Measurements from ENCODE around the gene SLMAP.
A peak's percentile ranks its signal among the peaks of the same experiment; 100 is the strongest.

Gene SLMAP

DNA sequence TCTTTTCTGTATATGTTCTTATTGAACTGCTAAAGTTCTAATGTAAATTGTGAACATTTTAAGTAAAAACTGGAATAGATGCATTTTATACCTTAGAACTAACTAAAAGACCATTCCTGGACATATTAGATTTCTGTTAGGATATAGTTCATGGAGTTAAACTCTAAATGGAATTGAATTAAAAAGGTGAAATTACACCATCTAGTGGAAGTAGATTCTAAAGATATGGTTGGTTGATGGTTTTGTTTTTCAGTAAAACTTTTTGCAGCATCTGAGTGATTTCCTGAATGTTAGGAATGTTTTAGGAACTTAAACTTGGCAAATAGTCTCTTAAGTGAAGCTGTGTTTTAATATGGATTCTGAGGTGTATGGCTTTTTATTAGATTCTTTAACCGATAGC lies 96.8 kb downstream of the SLMAP start:
- TF ChIP-seq, protein P1, sequence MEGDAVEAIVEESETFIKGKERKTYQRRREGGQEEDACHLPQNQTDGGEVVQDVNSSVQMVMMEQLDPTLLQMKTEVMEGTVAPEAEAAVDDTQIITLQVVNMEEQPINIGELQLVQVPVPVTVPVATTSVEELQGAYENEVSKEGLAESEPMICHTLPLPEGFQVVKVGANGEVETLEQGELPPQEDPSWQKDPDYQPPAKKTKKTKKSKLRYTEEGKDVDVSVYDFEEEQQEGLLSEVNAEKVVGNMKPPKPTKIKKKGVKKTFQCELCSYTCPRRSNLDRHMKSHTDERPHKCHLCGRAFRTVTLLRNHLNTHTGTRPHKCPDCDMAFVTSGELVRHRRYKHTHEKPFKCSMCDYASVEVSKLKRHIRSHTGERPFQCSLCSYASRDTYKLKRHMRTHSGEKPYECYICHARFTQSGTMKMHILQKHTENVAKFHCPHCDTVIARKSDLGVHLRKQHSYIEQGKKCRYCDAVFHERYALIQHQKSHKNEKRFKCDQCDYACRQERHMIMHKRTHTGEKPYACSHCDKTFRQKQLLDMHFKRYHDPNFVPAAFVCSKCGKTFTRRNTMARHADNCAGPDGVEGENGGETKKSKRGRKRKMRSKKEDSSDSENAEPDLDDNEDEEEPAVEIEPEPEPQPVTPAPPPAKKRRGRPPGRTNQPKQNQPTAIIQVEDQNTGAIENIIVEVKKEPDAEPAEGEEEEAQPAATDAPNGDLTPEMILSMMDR (IDR thresholded peaks at IDR 0.05; ENCODE audit: insufficient read depth, low read length, poor library complexity, severe bottlenecking): peak; percentile 12
- TF ChIP-seq EZH2phosphoT487 (conservative IDR thresholded peaks at IDR 0.05; ENCODE audit: low read length): no peak

DNA sequence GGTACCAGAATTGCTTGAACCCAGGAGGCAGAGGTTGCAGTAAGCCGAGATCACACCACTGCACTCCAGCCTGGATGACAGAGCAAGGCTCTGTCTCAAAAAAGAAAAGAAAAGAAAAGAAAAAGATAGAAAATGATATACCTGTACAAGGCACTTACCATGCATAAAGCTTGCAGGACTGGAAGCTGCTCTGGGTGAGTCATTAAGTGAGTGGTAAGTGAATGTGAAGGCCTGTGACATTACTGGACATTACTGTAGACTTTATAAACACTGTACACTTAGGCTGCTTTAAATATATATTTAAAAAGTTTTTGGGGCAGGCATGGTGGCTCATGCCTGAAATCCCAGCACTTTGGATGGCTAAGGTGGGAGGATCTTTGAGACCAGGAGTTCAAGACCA lies 99.2 kb downstream of the SLMAP start:
- no peaks in the 10 kb centered on the region for H3K27me3 ChIP-seq (ENCODE audit: low read length)
- no peak overlapping the region for H3K4me3 ChIP-seq (ENCODE audit: insufficient read depth, low read length, poor library complexity, severe bottlenecking)
- no peaks in the 10 kb centered on the region for H3K9me2 ChIP-seq (replicated peaks; ENCODE audit: insufficient read depth, low read length)
- no peak overlapping the region for H3K9ac ChIP-seq (ENCODE audit: low read length)
- H3K27ac ChIP-seq (ENCODE audit: low read depth, low read length): no peak overlapping the region
- peaks cover 5% of the 10 kb centered on the region; the same call in 1 of the 2 replicates for H3F3A ChIP-seq (ENCODE audit: insufficient read depth)
- TF ChIP-seq EZH2phosphoT487 (conservative IDR thresholded peaks at IDR 0.05; ENCODE audit: low read length): no peak
- H3K9me3 ChIP-seq (ENCODE audit: insufficient read depth, low read length): no peaks in the 10 kb centered on the region
- H4K20me1 ChIP-seq (ENCODE audit: low read depth, low read length): no peaks in the 10 kb centered on the region
- H3K4me2 ChIP-seq (ENCODE audit: low read depth, low read length, poor library complexity, severe bottlenecking): no peak overlapping the region
- H3K36me3 ChIP-seq (ENCODE audit: low read length): peaks cover 11% of the 10 kb centered on the region; the same call in 1 of the 2 replicates
- no peak overlapping the region for H2AFZ ChIP-seq (ENCODE audit: low read depth, low read length, severe bottlenecking)
- no peaks in the 10 kb centered on the region for H3K79me2 ChIP-seq (ENCODE audit: insufficient read depth, low read length)

More for the DNA sequence above, 96.8 kb downstream of the SLMAP start:
- H3K9me3 ChIP-seq (ENCODE audit: insufficient read depth, low read length): no peaks in the 10 kb centered on the region
- H3F3A ChIP-seq (ENCODE audit: insufficient read depth): peaks cover 5% of the 10 kb centered on the region; the same call in 1 of the 2 replicates
- no peaks in the 10 kb centered on the region for H3K9me2 ChIP-seq (replicated peaks; ENCODE audit: insufficient read depth, low read length)
- H3K27ac ChIP-seq (ENCODE audit: low read depth, low read length): no peak overlapping the region
- no peaks in the 10 kb centered on the region for H3K27me3 ChIP-seq (ENCODE audit: low read length)
- H3K4me3 ChIP-seq (ENCODE audit: insufficient read depth, low read length, poor library complexity, severe bottlenecking): no peak overlapping the region
- H3K79me2 ChIP-seq (ENCODE audit: insufficient read depth, low read length): no peaks in the 10 kb centered on the region
- H3K9ac ChIP-seq (ENCODE audit: low read length): no peak overlapping the region
- H3K4me2 ChIP-seq (ENCODE audit: low read depth, low read length, poor library complexity, severe bottlenecking): no peak overlapping the region
- peaks cover 4% of the 10 kb centered on the region; the same call in 1 of the 2 replicates for H3K36me3 ChIP-seq (ENCODE audit: low read length)
- H4K20me1 ChIP-seq (ENCODE audit: low read depth, low read length): no peaks in the 10 kb centered on the region
- no peak overlapping the region for H2AFZ ChIP-seq (ENCODE audit: low read depth, low read length, severe bottlenecking)

DNA sequence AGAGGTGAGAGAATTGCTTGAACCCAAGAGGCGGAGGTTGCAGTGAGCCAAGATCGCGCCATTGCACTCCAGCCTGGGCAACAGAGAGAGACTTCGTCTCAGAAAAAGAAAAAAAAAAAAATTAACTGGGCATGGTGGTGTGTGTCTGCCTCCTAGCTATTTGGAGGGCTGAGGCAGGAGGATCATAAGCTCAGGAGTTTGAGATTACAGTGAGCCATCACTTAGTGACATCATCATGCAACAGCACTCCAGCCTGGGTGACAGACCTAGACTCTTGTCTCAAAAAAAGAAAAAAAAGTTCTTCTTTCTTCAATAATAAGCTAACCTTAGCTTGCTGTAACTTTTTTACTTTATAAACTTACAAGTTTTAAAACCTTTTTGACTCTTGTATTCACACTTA lies 99.8 kb downstream of the SLMAP start:
- no peaks in the 10 kb centered on the region for H4K20me1 ChIP-seq (ENCODE audit: low read depth, low read length)
- H3K4me2 ChIP-seq (ENCODE audit: low read depth, low read length, poor library complexity, severe bottlenecking): no peak overlapping the region
- H3K79me2 ChIP-seq (ENCODE audit: insufficient read depth, low read length): no peaks in the 10 kb centered on the region
- H3K27ac ChIP-seq (ENCODE audit: low read depth, low read length): no peak overlapping the region
- H3K36me3 ChIP-seq (ENCODE audit: low read length): peaks cover 11% of the 10 kb centered on the region; the same call in 1 of the 2 replicates
- no peaks in the 10 kb centered on the region for H3K9me3 ChIP-seq (ENCODE audit: insufficient read depth, low read length)
- no peak overlapping the region for H3K4me3 ChIP-seq (ENCODE audit: insufficient read depth, low read length, poor library complexity, severe bottlenecking)
- peaks cover 2% of the 10 kb centered on the region; the same call in 1 of the 2 replicates for H3F3A ChIP-seq (ENCODE audit: insufficient read depth)
- no peaks in the 10 kb centered on the region for H3K9me2 ChIP-seq (replicated peaks; ENCODE audit: insufficient read depth, low read length)
- no peak overlapping the region for H3K9ac ChIP-seq (ENCODE audit: low read length)
- TF ChIP-seq, protein P1 (IDR thresholded peaks at IDR 0.05; ENCODE audit: insufficient read depth, low read length, poor library complexity, severe bottlenecking): no peak
- TF ChIP-seq EZH2phosphoT487 (conservative IDR thresholded peaks at IDR 0.05; ENCODE audit: low read length): no peak
- no peaks in the 10 kb centered on the region for H3K27me3 ChIP-seq (ENCODE audit: low read length)
- no peak overlapping the region for H2AFZ ChIP-seq (ENCODE audit: low read depth, low read length, severe bottlenecking)

DNA sequence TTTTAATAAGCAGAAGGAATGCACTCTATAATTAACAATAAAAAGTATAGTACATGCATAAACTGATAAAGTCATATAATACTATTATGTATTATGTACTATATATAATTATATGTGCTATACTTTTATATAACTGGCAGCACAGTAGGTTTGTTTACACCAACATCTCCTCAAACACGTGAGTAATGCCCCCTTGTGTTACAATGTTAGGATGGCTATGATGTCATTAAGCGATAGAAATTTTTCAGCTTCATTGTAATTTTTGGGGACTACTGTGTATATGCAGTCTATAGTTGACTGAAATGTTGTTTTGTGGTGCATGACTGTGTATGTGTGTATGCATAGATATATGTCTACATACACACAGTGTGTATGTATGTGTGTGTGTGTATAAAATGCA lies 100.6 kb downstream of the SLMAP start:
- H3K4me3 ChIP-seq (ENCODE audit: insufficient read depth, low read length, poor library complexity, severe bottlenecking): no peak overlapping the region
- H3K27ac ChIP-seq (ENCODE audit: low read depth, low read length): no peak overlapping the region
- H3K27me3 ChIP-seq (ENCODE audit: low read length): no peaks in the 10 kb centered on the region
- H3K4me2 ChIP-seq (ENCODE audit: low read depth, low read length, poor library complexity, severe bottlenecking): no peak overlapping the region
- no peaks in the 10 kb centered on the region for H3K9me3 ChIP-seq (ENCODE audit: insufficient read depth, low read length)
- TF ChIP-seq, protein P1 (IDR thresholded peaks at IDR 0.05; ENCODE audit: insufficient read depth, low read length, poor library complexity, severe bottlenecking): peak; percentile 15
- TF ChIP-seq EZH2phosphoT487 (conservative IDR thresholded peaks at IDR 0.05; ENCODE audit: low read length): no peak
- peaks cover 17% of the 10 kb centered on the region; the same call in 1 of the 2 replicates for H3K36me3 ChIP-seq (ENCODE audit: low read length)
- H3K79me2 ChIP-seq (ENCODE audit: insufficient read depth, low read length): no peaks in the 10 kb centered on the region
- no peaks in the 10 kb centered on the region for H3F3A ChIP-seq (ENCODE audit: insufficient read depth)
- H2AFZ ChIP-seq (ENCODE audit: low read depth, low read length, severe bottlenecking): no peak overlapping the region
- H3K9ac ChIP-seq (ENCODE audit: low read length): no peak overlapping the region
- H4K20me1 ChIP-seq (ENCODE audit: low read depth, low read length): no peaks in the 10 kb centered on the region
- no peaks in the 10 kb centered on the region for H3K9me2 ChIP-seq (replicated peaks; ENCODE audit: insufficient read depth, low read length)
